Gastrocnemius medialis (tissue), 4 donors: ENCODE results near the gene KIF16B. TPM values are rescaled to one million over a fixed set of nuclear protein-coding genes. Genes with fewer than 3 reads are reported as not detected.

ENCODE experiments used
- ATAC-seq, 2 donors: fragments of 150-250 bp; one replicate each; pipeline ENCODE4 v1.9.1; 2016
- DNase-seq, 2 donors: peaks; one replicate each; pipeline ENCODE4 v3.0.0-alpha.2; 2019
- H3K27ac ChIP-seq, 4 donors: fragments of 200-600 bp; sonication (generic); 1 replicate in 1 of 4; 2 replicates in 3 of 4; pipeline ENCODE4 v1.5.1; 2016 to 2018; ENCODE audit warnings: mild to moderate bottlenecking in 2 of 4, moderate library complexity in 1 of 4
- H3K27me3 ChIP-seq, 3 donors: fragments of 200-600 bp; sonication (generic) in 2 of 3; 1 replicate in 1 of 3; 2 replicates in 2 of 3; pipeline versions ENCODE4 v1.5.1 to v1.6.0; 2016 to 2019; ENCODE audit warnings: mild to moderate bottlenecking in 1 of 3, moderate library complexity in 1 of 3
- H3K36me3 ChIP-seq, 2 donors: fragments of 200-600 bp; sonication (generic) in 1 of 2; one replicate each; pipeline ENCODE4 v1.5.1; 2017 to 2018
- H3K4me1 ChIP-seq, 2 donors: fragments of 200-600 bp; sonication (generic) in 1 of 2; one replicate each; pipeline ENCODE4 v1.5.1; 2016 to 2017; ENCODE audit warnings: mild to moderate bottlenecking in 2 of 2
- H3K4me3 ChIP-seq, 4 donors: fragments of 200-600 bp; sonication (generic) in 3 of 4; 1 replicate in 1 of 4; 2 replicates in 3 of 4; pipeline ENCODE4 v1.5.1; 2016 to 2019; ENCODE audit warnings: mild to moderate bottlenecking in 2 of 4
- H3K9me3 ChIP-seq, 3 donors: fragments of 200-600 bp; sonication (generic) in 2 of 3; 1 replicate in 1 of 3; 2 replicates in 2 of 3; pipeline ENCODE4 v1.5.1; 2016 to 2019
- POLR2A ChIP-seq, 2 donors: fragments of 450-650 bp; IDR thresholded peaks; one replicate each; pipeline ENCODE4 v1.6.1; 2017; ENCODE audit warnings: antibody characterized with exemption in 2 of 2, mild to moderate bottlenecking in 2 of 2, moderate library complexity in 2 of 2
- in situ Hi-C, 4 donors: fragments of 200-750 bp; cut with MboI; loops; one replicate each; pipeline versions ENCODE4 v1.15.0 to v1.8.0; 2017; ENCODE audit warnings: low sequenced_read_pairs in 4 of 4
- intact Hi-C: fragments of 100-400 bp; cut with DNase I; formaldehyde crosslinking; loops from one replicate; pipeline ENCODE4 v1.15.1; 2023; ENCODE audit warnings: low total_unique reads
- total RNA-seq, 4 donors: library from RNA; depleted of rRNA; stranded (reverse); fragments of >200 nt; gene quantifications; one replicate each; pipeline versions ENCODE4 v1.1.0 to v1.2.3, GENCODE V29; 2016
- TF ChIP-seq, protein P1 (sequence below), 5 experiments: fragments of 450-650 bp in 3 of 5; fragments of 200-600 bp in 2 of 5; sonication (generic) in 2 of 5; IDR thresholded peaks in 4 of 5; conservative IDR thresholded peaks in 1 of 5; 1 replicate in 4 of 5; 2 replicates in 1 of 5; pipeline ENCODE4 v1.5.1; 2016 to 2019; ENCODE audit warnings: antibody characterized with exemption in 5 of 5, mild to moderate bottlenecking in 3 of 5, moderate library complexity in 3 of 5

Gene KIF16B
- total RNA-seq, 4 donors from 2014 or later = 13.4 to 23.9 (median 20.0) TPM

GRCh38 chr20:16412906-16413305 lies 160.3 kb downstream of the KIF16B start:
- ATAC-seq (no peak), DNase-seq (no peak)
- in situ Hi-C loops = no loop called here
- no peak for TF ChIP-seq POLR2A (IDR thresholded peaks at IDR 0.05)
- TF ChIP-seq, protein P1, sequence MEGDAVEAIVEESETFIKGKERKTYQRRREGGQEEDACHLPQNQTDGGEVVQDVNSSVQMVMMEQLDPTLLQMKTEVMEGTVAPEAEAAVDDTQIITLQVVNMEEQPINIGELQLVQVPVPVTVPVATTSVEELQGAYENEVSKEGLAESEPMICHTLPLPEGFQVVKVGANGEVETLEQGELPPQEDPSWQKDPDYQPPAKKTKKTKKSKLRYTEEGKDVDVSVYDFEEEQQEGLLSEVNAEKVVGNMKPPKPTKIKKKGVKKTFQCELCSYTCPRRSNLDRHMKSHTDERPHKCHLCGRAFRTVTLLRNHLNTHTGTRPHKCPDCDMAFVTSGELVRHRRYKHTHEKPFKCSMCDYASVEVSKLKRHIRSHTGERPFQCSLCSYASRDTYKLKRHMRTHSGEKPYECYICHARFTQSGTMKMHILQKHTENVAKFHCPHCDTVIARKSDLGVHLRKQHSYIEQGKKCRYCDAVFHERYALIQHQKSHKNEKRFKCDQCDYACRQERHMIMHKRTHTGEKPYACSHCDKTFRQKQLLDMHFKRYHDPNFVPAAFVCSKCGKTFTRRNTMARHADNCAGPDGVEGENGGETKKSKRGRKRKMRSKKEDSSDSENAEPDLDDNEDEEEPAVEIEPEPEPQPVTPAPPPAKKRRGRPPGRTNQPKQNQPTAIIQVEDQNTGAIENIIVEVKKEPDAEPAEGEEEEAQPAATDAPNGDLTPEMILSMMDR (IDR thresholded peaks at IDR 0.05 in 4 of 5, conservative IDR thresholded peaks at IDR 0.05 in 1 of 5) = no peak
- Histone ChIP-seq H3K4me3 (no peak overlapping the region), H3K27me3 (no peaks in the 10 kb centered on the region), H3K9me3 (peaks cover 0 to 7% (median 0%) of the 10 kb centered on the region in 3 donors), H3K36me3 (no peaks in the 10 kb centered on the region), H3K4me1 (no peaks in the 10 kb centered on the region), H3K27ac (no peak overlapping the region)
- intact Hi-C loops = no loop called here

DNA sequence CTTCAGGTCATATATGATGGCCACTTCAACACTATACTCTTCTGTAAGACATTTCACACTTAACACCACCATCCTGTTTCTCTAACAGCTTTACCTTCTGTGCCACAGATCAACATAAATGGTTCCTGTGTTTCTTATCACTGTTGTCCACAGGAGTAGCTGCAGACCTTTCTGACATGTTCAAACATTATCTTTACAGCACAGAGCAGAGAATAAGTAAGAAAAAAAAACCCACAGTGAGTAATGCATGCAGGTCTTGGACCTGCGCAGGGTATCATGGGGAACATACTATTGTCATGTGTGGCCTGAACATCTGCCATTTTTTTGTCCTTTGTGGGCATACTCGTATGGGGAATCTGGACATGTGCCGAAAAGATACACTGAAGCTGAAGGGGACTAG lies 161.9 kb downstream of the KIF16B start:
- peaks cover 0 to 7% (median 0%) of the 10 kb centered on the region in 3 donors for H3K9me3 ChIP-seq
- in situ Hi-C loops = no loop called here
- H3K27ac ChIP-seq = no peak overlapping the region
- H3K36me3 ChIP-seq = no peaks in the 10 kb centered on the region
- H3K4me1 ChIP-seq = no peaks in the 10 kb centered on the region
- ATAC-seq (no peak), DNase-seq (no peak)
- intact Hi-C loops = no loop called here
- no peak for TF ChIP-seq POLR2A (IDR thresholded peaks at IDR 0.05)
- TF ChIP-seq, protein P1 (IDR thresholded peaks at IDR 0.05 in 4 of 5, conservative IDR thresholded peaks at IDR 0.05 in 1 of 5) = no peak
- H3K4me3 ChIP-seq = no peak overlapping the region
- H3K27me3 ChIP-seq = no peaks in the 10 kb centered on the region

DNA sequence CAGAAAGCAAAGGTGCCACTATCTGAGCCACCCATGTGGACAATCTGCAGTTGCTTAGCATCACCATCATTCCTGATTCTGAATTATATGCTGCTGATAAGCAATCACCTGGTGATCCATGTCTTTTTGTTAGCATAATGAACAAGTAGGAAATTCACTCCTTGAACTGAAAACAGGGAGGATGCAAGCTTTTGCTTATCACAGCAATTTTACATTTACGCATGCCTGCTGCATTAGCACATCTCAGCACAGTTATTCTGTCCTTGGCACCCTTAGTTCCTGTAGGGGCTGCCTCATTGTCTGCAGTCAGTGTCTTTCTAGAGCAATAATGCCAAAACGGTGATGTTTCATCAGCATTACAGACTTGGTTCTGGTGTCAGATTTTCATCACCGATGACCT lies 162.6 kb downstream of the KIF16B start:
- H3K27me3 ChIP-seq = no peaks in the 10 kb centered on the region
- H3K9me3 ChIP-seq = peaks cover 0 to 7% (median 0%) of the 10 kb centered on the region in 3 donors
- in situ Hi-C loops = no loop called here
- H3K27ac ChIP-seq = no peak overlapping the region
- intact Hi-C loops = no loop called here
- peaks cover 0 to 7% of the 10 kb centered on the region in 2 donors for H3K36me3 ChIP-seq
- ATAC-seq (no peak), DNase-seq (no peak)
- H3K4me1 ChIP-seq = no peaks in the 10 kb centered on the region
- TF ChIP-seq POLR2A (IDR thresholded peaks at IDR 0.05) = no peak
- TF ChIP-seq, protein P1 (IDR thresholded peaks at IDR 0.05 in 4 of 5, conservative IDR thresholded peaks at IDR 0.05 in 1 of 5) = no peak
- H3K4me3 ChIP-seq = no peak overlapping the region

- ATAC-seq (no peak), DNase-seq (no peak)
- TF ChIP-seq, protein P1 (IDR thresholded peaks at IDR 0.05 in 4 of 5, conservative IDR thresholded peaks at IDR 0.05 in 1 of 5) = no peak
- no peak for TF ChIP-seq POLR2A (IDR thresholded peaks at IDR 0.05)
- H3K9me3 ChIP-seq = peaks cover 0 to 7% (median 0%) of the 10 kb centered on the region in 3 donors
- H3K27ac ChIP-seq = no peak overlapping the region
- intact Hi-C loops (no loop called here), in situ Hi-C loops (no loop called here)
- no peaks in the 10 kb centered on the region for H3K27me3 ChIP-seq
- H3K36me3 ChIP-seq = peaks cover 0 to 19% of the 10 kb centered on the region in 2 donors
- H3K4me3 ChIP-seq = no peak overlapping the region
- H3K4me1 ChIP-seq = no peaks in the 10 kb centered on the region
Observed at GRCh38 chr20:16408981-16409380, 164.3 kb downstream of the KIF16B start.
